PFSK-1 (cell line): ENCODE measurements around the gene NOP14.

Experiments used
- FOXP2 ChIP-seq: optimal IDR thresholded peaks from 2 replicates; pipeline ENCODE3; 2011; ENCODE audit warnings: borderline replicate concordance, control low read depth, inconsistent platforms; ENCODE audit not compliant: insufficient read depth; ENCODE audit errors: extremely low read length, extremely low read depth
- POLR2AphosphoS5 ChIP-seq: IDR thresholded peaks from 2 replicates; pipeline ENCODE4 v1.6.1; 2012; ENCODE audit warnings: low read depth, mild to moderate bottlenecking, control low read depth, low read length, moderate library complexity
- SIN3A ChIP-seq: IDR thresholded peaks from 2 replicates; pipeline ENCODE4 v1.6.1; 2012; ENCODE audit warnings: mild to moderate bottlenecking, low read length, moderate library complexity, borderline replicate concordance; ENCODE audit not compliant: insufficient read depth
- TAF1 ChIP-seq: IDR thresholded peaks from 2 replicates; pipeline ENCODE4 v1.6.1; 2012; ENCODE audit warnings: low read length, control low read depth, borderline replicate concordance; ENCODE audit not compliant: insufficient read depth
- TF ChIP-seq, protein P1 (sequence below), 2 experiments: IDR thresholded peaks; 2 replicates each; pipeline versions ENCODE4 v1.6.1 to v1.8.0; 2011 to 2012; ENCODE audit warnings: low read depth in 2 of 2, low read length in 2 of 2, control low read depth in 1 of 2, inconsistent platforms in 1 of 2, mild to moderate bottlenecking in 1 of 2, moderate library complexity in 1 of 2; ENCODE audit not compliant: insufficient read depth in 1 of 2

NOP14 gene

GRCh38 chr4:2913168-2913567, 50.0 kb downstream of the NOP14 start:
- TF ChIP-seq SIN3A (no peak), POLR2AphosphoS5 (no peak), FOXP2 (no peak), TAF1 (no peak)
- TF ChIP-seq, protein P1, sequence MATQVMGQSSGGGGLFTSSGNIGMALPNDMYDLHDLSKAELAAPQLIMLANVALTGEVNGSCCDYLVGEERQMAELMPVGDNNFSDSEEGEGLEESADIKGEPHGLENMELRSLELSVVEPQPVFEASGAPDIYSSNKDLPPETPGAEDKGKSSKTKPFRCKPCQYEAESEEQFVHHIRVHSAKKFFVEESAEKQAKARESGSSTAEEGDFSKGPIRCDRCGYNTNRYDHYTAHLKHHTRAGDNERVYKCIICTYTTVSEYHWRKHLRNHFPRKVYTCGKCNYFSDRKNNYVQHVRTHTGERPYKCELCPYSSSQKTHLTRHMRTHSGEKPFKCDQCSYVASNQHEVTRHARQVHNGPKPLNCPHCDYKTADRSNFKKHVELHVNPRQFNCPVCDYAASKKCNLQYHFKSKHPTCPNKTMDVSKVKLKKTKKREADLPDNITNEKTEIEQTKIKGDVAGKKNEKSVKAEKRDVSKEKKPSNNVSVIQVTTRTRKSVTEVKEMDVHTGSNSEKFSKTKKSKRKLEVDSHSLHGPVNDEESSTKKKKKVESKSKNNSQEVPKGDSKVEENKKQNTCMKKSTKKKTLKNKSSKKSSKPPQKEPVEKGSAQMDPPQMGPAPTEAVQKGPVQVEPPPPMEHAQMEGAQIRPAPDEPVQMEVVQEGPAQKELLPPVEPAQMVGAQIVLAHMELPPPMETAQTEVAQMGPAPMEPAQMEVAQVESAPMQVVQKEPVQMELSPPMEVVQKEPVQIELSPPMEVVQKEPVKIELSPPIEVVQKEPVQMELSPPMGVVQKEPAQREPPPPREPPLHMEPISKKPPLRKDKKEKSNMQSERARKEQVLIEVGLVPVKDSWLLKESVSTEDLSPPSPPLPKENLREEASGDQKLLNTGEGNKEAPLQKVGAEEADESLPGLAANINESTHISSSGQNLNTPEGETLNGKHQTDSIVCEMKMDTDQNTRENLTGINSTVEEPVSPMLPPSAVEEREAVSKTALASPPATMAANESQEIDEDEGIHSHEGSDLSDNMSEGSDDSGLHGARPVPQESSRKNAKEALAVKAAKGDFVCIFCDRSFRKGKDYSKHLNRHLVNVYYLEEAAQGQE (IDR thresholded peaks at IDR 0.05; ENCODE audit: insufficient read depth in 1 of 2, low read depth in 2 of 2, low read length in 2 of 2): no peak

GRCh38 chr4:2911868-2912267, 51.3 kb downstream of the NOP14 start:
- TF ChIP-seq POLR2AphosphoS5 (no peak), FOXP2 (no peak), TAF1 (no peak), SIN3A (no peak)
- TF ChIP-seq, protein P1 (IDR thresholded peaks at IDR 0.05; ENCODE audit: insufficient read depth in 1 of 2, low read depth in 2 of 2, low read length in 2 of 2): no peak

GRCh38 chr4:2910409-2910808, 52.8 kb downstream of the NOP14 start:
- TF ChIP-seq SIN3A (no peak), POLR2AphosphoS5 (no peak), FOXP2 (no peak), TAF1 (no peak)
- TF ChIP-seq, protein P1 (IDR thresholded peaks at IDR 0.05; ENCODE audit: insufficient read depth in 1 of 2, low read depth in 2 of 2, low read length in 2 of 2): no peak

- TF ChIP-seq SIN3A (no peak), FOXP2 (no peak), TAF1 (no peak), POLR2AphosphoS5 (no peak)
- TF ChIP-seq, protein P1 (IDR thresholded peaks at IDR 0.05; ENCODE audit: insufficient read depth in 1 of 2, low read depth in 2 of 2, low read length in 2 of 2): no peak
Measured at GRCh38 chr4:2909583-2909982, 53.6 kb downstream of the NOP14 start.

DNA sequence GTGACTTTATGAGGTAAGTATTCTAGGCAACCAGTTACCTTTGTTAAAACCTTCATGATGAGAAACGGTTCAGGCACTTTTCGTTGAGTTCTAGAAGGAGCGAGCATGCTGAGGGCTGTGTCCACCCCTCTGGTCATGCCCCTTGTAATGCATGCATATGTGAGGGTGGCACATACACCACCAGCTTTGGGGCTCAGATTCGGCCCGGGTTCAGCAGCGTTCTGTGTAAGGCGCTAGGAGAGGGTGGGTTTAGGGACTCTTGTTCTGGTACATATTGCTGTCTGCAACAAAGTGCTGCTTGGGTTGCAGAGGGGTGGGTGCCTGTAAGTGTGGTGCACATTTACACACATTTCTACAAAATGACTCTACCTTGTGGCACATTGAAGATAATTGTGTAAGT, 54.5 kb downstream of the NOP14 start:
- TF ChIP-seq, protein P1 (IDR thresholded peaks at IDR 0.05; ENCODE audit: insufficient read depth in 1 of 2, low read depth in 2 of 2, low read length in 2 of 2): no peak
- TF ChIP-seq FOXP2: no peak
- TF ChIP-seq SIN3A: no peak
- TF ChIP-seq TAF1: no peak
- no peak for TF ChIP-seq POLR2AphosphoS5
